ENCODE data around the gene CPA4.

CPA4 gene

DNA sequence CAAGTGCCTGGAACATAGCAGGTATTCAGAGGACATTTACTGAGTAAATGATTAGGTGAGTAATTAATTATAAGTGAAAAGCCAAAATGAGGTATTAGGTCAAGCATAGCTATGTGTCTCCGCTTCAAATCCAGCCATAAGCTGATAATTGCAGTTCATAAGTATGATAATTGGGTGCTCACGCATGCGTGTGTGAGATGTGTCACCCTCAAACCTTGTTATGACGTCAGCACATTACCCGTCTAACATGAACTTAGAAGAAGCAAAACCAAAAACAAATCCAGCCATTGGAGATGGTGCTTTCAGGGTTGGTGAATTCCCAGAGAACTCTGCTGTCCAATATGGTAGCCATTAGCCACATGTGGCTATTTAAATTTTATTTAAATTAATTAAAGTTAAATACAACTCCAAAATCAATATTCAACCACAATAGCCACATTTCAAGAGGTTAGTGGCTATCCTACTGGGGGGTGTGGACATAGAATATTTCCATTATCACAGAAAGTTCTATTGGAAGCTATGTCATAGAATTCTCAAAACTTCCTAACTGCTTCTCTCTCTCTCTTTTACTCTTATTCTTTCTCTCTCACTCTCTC is 51.4 kb downstream of the CPA4 start, which contains the start of gene CPA5:
Gene CPA5 (plus strand): TSS at position 546 of the 596 bp plus-strand sequence. CDS start 1,670 bp downstream, outside the sequence.
- DNase-seq (ENCODE audit: low read depth in 2 of 3, low spot score in 1 of 3), result no peak

DNA sequence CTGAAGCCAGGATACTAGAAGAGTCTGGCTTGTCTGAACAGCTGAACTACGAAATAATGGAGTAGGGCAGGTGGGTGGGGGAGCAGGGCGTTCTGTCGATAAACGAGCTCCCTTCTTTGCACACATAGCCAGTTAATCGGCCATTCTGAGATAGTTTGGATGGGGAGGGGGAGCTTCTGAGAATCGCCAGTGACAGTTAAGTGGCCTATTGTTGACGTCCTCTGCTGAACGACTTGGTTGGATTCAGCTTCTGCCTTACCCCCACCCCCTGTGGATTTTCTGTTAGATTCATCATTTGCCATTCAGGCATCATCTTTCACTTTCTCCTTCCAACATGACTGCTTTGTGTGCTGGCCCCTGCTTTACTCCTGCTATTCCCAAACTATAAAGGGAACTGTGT is 52.2 kb downstream of the CPA4 start:
- no peak for DNase-seq (ENCODE audit: low read depth in 2 of 3, low spot score in 1 of 3)

DNA sequence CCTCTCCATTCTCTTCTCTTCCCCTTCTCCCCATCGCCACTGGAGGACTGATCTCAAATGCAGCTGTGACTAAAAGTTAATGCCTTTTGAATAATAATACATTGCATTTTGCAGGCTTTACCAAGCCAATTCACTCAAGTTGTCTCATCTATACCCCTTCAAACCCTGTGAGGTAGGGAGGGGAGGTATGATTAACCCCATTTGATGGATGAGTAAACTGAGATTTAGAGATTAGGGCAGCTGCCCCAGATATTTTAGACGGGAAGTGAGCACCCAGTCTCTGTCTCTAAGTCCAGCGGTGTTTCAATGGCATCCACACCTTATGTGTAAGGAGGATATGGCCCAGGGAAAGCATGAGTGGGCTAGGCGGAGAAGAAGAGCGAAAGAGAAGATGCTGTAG is 52.8 kb downstream of the CPA4 start:
- no peak for DNase-seq (ENCODE audit: low read depth in 2 of 3, low spot score in 1 of 3)

DNA sequence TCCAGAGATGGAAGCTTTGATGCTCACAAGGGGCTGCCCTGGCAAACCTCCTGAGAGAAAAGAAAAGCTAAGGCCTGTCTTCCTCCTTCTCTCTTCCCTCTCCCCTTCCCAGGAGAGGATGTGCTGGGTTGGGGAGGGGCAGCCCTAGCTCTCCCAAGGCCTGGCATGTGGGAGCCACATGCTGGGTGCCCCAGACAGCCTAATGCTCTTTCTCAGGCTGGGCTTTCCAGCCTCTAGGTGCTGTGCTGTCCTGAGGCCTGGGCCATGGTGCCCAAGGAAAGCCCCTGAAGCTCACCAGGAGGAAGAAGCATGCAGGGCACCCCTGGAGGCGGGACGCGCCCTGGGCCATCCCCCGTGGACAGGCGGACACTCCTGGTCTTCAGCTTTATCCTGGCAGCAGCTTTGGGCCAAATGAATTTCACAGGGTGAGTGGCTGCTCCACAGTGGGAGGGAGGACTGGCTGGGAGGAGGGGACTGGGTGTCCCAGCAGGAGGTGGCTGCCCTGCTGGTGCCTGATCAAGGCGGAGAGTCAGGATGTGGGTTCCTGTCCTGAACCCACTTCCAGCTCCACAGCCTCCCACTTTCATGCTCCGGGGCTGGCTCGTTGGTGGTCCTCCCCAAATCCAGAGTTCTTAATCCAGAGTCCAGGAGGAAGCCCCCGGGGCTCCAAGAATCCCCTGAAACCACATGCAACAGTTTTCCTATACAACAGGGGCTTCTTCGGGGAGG is 53.4 kb downstream of the CPA4 start:
- DNase-seq (ENCODE audit: low read depth in 2 of 3, low spot score in 1 of 3), result no peak

DNA sequence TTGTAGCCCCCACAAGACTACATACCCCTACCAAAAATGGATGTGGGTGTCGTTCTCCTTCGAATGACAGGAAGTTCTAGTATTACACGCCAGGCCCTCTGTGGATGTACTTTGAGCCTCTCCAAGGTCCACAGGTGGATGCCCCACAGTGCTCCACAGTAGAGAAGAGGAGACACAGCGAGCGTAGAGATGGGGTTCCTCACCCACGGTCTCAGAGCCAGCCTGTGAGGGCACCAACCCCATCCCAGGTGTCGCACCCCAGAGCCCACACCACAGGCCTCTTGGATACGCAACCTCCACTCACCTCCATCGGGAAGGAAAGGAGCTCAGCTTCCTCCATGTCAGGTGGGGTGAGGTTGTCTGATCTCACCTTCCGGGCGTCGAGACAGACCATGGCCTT is 54.0 kb downstream of the CPA4 start:
- no peak for DNase-seq (ENCODE audit: low read depth in 2 of 3, low spot score in 1 of 3)

DNA sequence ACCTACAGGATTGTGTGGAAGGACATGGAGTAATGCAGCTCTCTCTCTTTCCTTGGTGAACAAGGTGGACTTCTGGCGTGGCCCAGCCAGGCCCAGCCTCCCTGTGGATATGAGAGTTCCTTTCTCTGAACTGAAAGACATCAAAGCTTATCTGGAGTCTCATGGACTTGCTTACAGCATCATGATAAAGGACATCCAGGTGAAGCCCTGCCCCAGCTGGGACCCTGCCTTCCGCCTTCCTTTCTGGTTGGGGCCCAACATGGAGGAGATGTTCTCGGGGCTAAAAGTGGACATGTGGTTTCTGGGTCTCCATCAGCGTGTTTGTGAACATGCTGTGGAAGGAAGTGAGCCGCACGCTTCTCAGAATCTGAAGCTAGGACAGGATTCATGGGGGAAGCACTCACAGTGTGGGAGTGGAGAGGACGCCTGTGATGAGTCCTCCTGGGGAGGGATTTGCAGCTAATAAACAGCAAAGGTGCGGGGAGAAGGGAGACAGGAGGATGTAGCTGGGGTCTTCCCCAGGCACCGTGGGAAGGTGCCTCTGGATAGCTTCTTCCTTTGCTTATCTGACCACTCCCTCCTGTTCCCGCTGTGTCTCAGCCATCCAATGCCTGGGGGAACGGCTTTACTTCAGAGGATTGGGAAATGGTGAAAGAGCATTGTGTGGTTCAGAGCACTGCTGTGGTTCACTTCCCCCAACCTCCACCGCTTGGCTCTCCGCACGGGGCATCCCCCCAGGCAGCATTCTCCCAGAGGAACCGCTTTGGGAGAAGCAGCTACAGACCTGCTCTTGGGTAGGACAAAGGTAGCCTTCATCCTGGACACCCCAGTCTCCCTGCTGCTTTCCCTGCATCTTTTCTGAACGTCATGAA is 57.2 kb downstream of the CPA4 start:
- no peak for DNase-seq (ENCODE audit: low read depth in 2 of 3, low spot score in 1 of 3)

DNA sequence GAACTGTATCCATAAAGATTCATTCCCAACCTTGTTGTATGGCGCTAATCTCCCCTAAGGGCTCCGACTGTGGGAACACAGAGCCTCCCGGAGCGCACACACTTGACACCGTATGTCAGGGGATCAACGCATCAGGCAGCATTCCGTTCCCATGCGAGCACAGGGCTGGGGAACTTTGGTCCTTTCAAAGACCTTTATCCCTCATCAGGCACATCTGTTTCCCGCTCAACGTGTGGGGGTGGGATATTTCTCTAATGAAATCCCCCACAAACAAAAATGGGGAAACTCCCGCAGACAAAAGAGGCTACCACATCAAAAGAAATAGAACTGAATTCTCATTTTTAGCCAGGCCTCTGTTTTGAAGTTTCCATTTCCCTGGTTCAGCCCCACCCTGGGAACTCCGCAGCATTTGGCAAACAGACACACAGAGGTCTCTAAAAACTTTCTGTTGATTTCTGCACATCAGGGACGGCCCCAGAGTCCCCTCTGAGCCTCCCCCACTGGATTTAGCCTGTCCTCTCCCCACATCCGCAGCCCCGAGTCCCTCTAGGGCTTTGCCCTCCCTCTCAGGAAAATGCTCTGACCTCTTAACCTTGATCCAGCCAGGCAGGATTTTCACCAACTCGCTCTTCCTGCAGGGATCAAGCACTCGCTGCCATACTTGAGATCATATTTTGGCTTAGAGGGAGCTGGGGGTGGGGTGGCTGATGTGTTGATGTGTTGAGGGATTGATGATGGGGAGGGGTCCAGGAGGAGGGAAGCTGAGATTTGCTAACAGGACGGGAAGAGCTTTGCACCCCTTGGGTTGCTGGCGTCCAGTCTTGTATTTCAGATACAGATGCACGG is 58.2 kb downstream of the CPA4 start:
- no peak for DNase-seq (ENCODE audit: low read depth in 2 of 3, low spot score in 1 of 3)

DNA sequence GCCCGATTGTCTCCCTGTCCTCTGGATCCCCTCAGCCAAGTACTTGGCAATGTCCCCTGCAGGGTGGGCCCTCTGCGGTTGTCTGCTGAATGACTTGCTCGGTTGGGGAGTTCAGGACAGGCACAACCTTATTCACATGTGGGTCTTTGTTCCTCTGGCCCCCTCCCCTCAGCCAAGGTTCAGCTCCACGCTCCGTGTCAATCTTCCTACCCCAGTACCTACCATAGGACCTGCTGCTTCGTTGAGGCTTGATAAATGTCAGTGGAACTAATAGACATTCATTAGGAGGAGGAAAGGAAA is 58.8 kb downstream of the CPA4 start:
- DNase-seq (ENCODE audit: low read depth in 2 of 3, low spot score in 1 of 3), result no peak

DNA sequence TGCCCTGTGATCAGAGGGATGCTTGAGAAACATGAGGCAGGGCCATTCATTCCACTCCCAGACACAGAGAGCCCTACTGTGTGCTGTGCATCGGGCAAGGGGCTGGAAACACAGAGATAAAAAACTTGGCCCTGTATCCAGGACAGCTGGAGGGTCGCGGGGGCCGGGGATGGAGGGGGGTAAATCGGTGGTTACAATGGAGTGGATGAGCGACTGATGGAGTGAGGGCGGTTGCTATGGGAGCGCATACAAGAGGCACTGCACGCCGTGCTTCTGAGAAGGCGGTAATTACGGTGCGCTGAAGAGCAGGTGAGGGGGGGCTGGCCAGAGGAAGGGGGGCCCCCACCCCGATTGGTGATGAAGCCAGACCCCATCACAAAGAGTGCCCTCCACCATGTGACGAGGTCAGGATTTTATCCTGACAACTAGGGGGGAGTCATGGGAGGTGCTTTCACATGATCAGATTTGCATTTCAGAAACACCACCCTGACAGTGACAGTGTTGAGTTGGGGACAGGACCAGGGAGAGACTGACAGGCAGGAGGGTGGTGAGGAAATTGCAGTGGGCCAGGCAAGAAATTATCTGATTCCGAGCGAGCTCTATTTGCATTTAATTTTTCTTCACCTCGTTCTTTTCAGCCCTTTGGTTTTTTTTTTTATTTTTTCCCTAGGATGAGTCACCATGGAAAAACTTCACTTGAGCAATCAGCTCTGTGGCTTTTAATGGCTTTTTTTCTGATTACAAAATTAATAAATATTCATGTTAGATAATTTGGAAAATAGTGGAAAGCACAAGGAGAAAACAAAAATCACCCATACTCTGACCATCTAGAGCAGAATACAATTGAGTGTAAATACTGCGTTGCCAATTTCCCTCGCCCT is 59.5 kb downstream of the CPA4 start:
- no peak for DNase-seq (ENCODE audit: low read depth in 2 of 3, low spot score in 1 of 3)

DNA sequence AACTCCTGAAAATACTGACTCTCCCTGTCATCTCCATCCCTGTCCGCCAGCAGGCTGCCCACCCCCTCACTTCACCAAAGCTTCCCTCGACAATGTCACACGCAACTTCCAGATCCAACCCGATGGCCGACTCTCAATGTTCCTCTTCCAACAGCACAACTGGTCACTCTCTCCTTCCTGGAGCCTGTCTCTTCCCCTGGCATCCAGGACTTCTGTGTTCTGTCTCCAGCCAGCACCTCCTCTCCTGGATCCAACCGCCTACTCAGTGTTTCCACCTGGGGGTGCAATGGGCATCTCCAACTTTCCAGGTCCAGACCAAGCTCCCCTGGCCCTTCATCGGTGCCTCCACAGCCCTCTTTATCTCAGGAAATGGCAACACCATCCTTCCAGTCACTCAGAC is 60.2 kb downstream of the CPA4 start:
- no peak for DNase-seq (ENCODE audit: low read depth in 2 of 3, low spot score in 1 of 3)

DNA sequence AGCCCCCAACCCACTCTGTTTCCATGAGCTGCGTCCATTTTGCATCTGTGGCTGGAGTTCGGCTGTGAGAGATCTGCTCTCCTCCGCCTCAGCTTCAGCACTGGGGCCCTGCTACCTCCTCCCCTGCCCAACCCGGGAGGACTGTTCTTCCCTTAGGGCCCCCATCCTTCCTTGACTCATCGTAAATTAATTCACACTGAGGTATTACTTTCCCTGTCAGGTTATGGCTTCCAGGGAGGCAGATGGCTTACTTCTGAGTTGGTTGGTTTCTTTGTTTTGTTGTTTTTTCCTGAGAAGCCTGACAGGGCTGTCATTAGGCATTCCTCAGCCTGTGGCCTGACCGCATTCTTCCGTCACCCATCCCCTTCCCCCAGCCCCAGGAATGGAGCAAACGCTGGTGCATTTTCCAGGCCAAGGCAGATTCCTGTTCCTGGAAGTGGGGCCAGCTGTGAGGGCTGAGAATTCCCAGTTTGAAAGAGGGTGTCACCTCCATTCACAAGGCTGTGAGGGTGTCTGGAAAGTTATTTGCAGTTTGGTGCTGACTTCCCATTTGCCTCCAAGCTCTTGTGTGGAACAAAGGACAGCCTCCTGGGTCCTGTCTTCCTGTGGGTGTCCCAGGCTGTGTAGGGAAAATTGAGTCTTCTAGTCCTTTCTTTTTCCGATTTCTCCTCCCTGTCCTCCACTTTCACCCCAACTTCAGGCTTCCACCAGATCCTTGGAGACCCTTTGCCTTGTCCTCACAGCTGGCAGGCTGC is 63.3 kb downstream of the CPA4 start:
- DNase-seq (ENCODE audit: low read depth in 2 of 3, low spot score in 1 of 3), result no peak

DNA sequence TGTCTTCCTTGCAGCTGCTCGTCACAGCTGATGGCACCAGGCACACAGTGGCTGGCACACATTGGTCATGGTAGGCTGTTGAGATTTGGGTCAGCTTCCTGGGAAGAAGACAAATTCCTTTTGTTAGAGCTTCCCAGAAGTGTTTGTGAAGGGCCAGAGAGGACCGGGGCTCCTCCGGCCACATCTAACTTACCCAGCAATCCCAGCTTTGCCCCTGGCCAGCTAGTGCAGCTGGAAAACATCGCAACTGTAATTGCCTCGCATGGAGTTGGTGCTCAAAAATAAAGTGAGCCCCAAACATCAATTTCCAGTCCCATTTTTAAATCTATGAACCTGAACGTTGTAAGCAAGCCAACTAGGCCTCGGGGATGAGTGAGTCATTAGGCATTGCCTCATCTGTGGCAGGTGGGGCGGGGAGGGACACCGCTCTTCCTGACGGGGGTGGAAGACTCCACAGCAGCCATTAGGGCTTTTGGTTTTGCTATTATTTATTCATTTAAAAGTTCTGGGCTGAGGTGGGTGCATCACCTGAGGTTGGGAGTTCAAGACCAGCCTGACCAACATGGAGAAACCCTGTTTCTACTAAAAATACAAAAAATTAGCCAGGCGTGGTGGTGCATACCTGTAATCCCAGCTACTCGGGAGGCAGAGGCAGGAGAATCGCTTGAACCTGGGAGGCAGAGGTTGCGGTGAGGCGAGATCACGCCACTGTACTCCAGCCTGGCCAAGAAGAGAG is 64.1 kb downstream of the CPA4 start:
- no peak for DNase-seq (ENCODE audit: low read depth in 2 of 3, low spot score in 1 of 3)

DNA sequence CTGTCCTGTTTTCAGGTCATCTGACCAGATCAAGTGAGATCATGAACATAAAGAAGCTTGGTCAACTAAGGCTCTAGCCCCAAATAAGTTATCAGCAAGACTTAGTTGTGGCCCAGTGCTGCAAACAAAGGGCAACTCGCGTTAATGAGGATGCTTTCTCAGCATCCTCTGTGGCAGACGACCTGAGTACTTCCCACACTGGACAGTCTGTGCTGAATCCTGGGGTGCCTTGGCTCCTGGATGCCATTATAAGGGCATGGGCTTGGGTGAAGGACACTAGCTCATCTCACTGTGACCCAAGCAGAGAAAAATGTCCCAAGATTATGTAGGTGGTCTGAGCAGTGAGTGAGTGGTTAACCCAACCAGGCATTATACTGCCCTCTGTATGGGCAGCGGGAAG is 65.5 kb downstream of the CPA4 start:
- DNase-seq (ENCODE audit: low read depth in 2 of 3, low spot score in 1 of 3), result no peak

DNA sequence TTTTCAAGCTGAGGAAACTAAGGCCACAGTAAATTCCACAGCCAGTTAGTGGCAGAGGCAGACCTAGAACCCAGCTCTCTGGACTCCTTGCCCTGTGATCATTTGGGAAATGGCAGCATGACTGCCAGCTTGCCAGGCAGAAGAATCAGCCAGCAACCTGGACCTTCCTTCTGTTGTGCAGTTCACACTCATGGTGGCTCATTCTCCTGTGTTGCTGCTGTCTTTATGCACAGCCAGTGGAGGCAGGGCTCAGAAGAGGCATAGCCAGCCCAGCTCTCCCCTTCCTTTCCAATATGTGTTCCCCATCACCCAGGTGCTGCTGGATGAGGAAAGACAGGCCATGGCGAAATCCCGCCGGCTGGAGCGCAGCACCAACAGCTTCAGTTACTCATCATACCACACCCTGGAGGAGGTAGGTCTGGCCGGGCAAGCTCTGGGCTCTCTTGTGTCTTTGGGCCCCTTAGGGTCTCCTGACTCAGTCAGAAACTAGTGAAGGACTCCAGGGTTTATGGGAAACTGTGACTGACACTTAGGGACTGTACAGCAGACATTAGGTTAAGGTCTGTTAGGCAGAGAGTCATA is 66.4 kb downstream of the CPA4 start:
- no peak for DNase-seq (ENCODE audit: low read depth in 2 of 3, low spot score in 1 of 3)

DNA sequence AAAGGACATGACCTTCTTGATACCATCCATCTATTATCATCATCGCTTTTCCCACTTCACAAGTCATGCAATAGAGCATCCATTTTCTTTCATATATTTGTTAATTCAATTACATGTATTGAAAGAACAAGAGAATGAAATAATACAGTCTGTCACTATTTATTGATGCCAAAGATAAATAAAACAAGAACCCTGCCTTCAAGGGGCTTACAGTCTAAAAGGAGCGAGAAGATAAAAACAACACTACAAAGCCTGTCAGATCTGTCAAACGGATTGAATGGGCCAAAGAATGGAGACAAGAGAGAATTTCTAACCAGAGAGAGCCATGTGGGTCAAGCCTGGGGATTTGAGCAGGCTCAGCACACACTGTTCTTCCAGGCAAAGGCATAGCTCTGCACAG is 67.6 kb downstream of the CPA4 start:
- no peak for DNase-seq (ENCODE audit: low read depth in 2 of 3, low spot score in 1 of 3)

DNA sequence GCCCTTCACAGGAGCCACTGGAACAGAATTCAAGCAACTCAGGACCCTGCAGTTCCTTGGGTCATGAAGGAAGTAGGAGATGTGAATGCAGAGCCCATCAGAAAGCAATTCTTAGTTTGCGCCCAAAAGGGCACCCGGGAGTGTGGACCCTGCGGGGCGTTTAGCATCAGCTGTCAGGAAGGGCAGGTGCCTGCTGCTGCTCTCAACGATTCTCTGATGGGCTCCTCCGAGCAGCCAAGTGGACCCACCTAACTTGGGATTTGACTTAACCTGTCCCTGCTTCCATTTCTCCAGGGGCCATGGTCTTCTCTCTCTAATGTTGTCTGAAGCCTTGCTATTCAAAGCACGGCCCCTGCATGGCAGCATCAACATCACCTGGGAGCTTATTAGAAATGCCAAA is 68.7 kb downstream of the CPA4 start:
- DNase-seq (ENCODE audit: low read depth in 2 of 3, low spot score in 1 of 3), result no peak

DNA sequence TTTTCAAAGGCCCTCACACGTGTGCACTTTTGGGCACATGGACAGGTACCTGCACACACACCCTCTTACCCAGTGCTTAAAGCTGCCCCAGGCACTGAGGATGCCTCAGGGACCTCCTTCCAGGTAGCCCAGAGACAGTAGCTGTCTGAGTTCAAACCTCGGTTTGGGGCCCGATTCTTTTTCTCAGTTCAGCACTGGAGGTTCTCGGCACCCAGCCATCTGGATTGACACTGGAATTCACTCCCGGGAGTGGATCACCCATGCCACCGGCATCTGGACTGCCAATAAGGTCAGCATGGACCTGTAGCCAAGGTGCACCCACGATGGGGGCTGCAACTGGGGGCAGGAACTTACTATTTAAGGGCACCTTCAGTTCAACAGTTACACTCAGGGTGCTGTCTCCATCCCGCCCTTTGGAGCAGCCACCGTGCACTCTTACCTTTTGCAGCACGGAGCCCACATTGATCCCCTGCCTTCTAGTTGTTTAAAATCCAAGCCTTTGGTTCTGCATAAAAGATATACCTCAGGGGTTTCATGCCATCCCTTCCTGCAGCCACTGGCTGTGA is 69.4 kb downstream of the CPA4 start:
- no peak for DNase-seq (ENCODE audit: low read depth in 2 of 3, low spot score in 1 of 3)
